IPS DF 4.7 (cell line): ENCODE measurements around the gene BTNL8.

ENCODE experiments used
- DNase-seq: peaks from one replicate; pipeline ENCODE4 v3.0.0-alpha.2; 2013; ENCODE audit warnings: low spot score; ENCODE audit errors: extremely low read depth

Gene BTNL8

GRCh38 chr5:180898621-180899246 lies at the start of gene BTNL8:
TSS of gene BTNL8 (plus strand) at chr5:180899159. CDS start at chr5:180899311, 152 bp downstream.
- no peak for DNase-seq

- DNase-seq, result no peak
Observed at GRCh38 chr5:180849827-180850226, 49.1 kb upstream of the BTNL8 start.

- no peak for DNase-seq
Observed at GRCh38 chr5:180850434-180851078, 48.4 kb upstream of the BTNL8 start.

GRCh38 chr5:180852495-180852894 lies 46.5 kb upstream of the BTNL8 start:
- no peak for DNase-seq

GRCh38 chr5:180853121-180853847 lies 45.7 kb upstream of the BTNL8 start:
- DNase-seq, result no peak

- no peak for DNase-seq
Observed at GRCh38 chr5:180853848-180854176, 45.1 kb upstream of the BTNL8 start.

- no peak for DNase-seq
Observed at GRCh38 chr5:180858586-180858985, 40.4 kb upstream of the BTNL8 start.

- no peak for DNase-seq
Observed at GRCh38 chr5:180860273-180860886, 38.6 kb upstream of the BTNL8 start.

- no peak for DNase-seq
Observed at GRCh38 chr5:180860887-180861822, 37.8 kb upstream of the BTNL8 start, which contains the start of gene ZFP62. TSS of gene ZFP62 (minus strand) at chr5:180861276. CDS start at chr5:180861219, 57 bp downstream.

- DNase-seq, result no peak
Observed at GRCh38 chr5:180862645-180863044, 36.3 kb upstream of the BTNL8 start.

GRCh38 chr5:180865981-180866695 lies 32.8 kb upstream of the BTNL8 start:
- no peak for DNase-seq

- no peak for DNase-seq
Observed at GRCh38 chr5:180866985-180867384, 32.0 kb upstream of the BTNL8 start.

GRCh38 chr5:180868960-180869359 lies 30.0 kb upstream of the BTNL8 start:
- DNase-seq, result no peak

- no peak for DNase-seq
Observed at GRCh38 chr5:180869587-180869986, 29.4 kb upstream of the BTNL8 start.

GRCh38 chr5:180870276-180871068 lies 28.5 kb upstream of the BTNL8 start:
- DNase-seq, result no peak

- DNase-seq, result no peak
Observed at GRCh38 chr5:180872419-180872818, 26.5 kb upstream of the BTNL8 start.

GRCh38 chr5:180873615-180874520 lies 25.1 kb upstream of the BTNL8 start:
- no peak for DNase-seq

GRCh38 chr5:180874804-180875582 lies 24.0 kb upstream of the BTNL8 start:
- no peak for DNase-seq
